ENCODE results near the gene MBD5. TPM values are rescaled to one million over a fixed set of nuclear protein-coding genes. Genes with fewer than 3 reads are reported as not detected.

Gene MBD5
- total RNA-seq, 2 experiments from 2014 or later = 13.8 to 46.3 TPM

GRCh38 chr2:148523315-148523714 lies 502.4 kb downstream of the MBD5 start:
- no peak for DNase-seq (ENCODE audit: low spot score)
- H4K20me1 ChIP-seq (ENCODE audit: insufficient read depth, low read length) = no peaks in the 10 kb centered on the region
- ChIA-PET POLR2A (interaction anchor here (0.6 to 1.3 kb wide), 6 partner anchors 12 to 116 kb away, joined by 3 to 6 read pairs (median 4); no protein-coding TSS in a partner anchor), CTCF (ENCODE audit: unreplicated experiment) (interaction anchor here (1.1 kb wide), 1 partner anchor 14 kb away, joined by 3 read pairs; no protein-coding TSS in a partner anchor)
- intact Hi-C loops (cut with micrococcal nuclease; ENCODE audit: unreplicated experiment) = no loop called here
- H3K9me2 ChIP-seq (ENCODE audit: insufficient read depth, low read length) = no peaks in the 10 kb centered on the region
- no peaks in the 10 kb centered on the region for H3K36me3 ChIP-seq (ENCODE audit: insufficient read depth, low read length)
- TF ChIP-seq CTCF (conservative IDR thresholded peaks at IDR 0.05; ENCODE audit: low read length) (no peak), EZH2phosphoT487 (IDR thresholded peaks at IDR 0.05; ENCODE audit: borderline replicate concordance, low read depth, low read length) (no peak)
- no peaks in the 10 kb centered on the region for H3K79me2 ChIP-seq (ENCODE audit: insufficient read depth, low read depth, low read length)
- no TSS peak for BruUV-seq (replicated peaks)
- H2AFZ ChIP-seq (ENCODE audit: low read length) = no peak overlapping the region
- H3K9me3 ChIP-seq (ENCODE audit: low read length) = no peaks in the 10 kb centered on the region
- no peak overlapping the region for H3K4me3 ChIP-seq (ENCODE audit: low read depth, low read length, poor library complexity, severe bottlenecking)
- no peak overlapping the region for H3K27ac ChIP-seq (ENCODE audit: low read depth, low read length, poor library complexity, severe bottlenecking)
- H3K4me2 ChIP-seq (ENCODE audit: low read length) = no peak overlapping the region
- H3K4me1 ChIP-seq (ENCODE audit: insufficient read depth, low read length, poor library complexity, severe bottlenecking) = no peaks in the 10 kb centered on the region

- DNase-seq (ENCODE audit: low spot score) = no peak
- intact Hi-C loops (cut with micrococcal nuclease; ENCODE audit: unreplicated experiment) = no loop called here
- ChIA-PET CTCF (ENCODE audit: unreplicated experiment) (no interaction called here), POLR2A (interaction anchor here (0.7 to 1.3 kb wide), 7 partner anchors 15 to 1033 kb away, joined by 3 to 5 read pairs (median 3); no protein-coding TSS in a partner anchor)
- Histone ChIP-seq H3K4me2 (ENCODE audit: low read length) (no peak overlapping the region), H3K4me1 (ENCODE audit: insufficient read depth, low read length, poor library complexity, severe bottlenecking) (no peaks in the 10 kb centered on the region), H3K4me3 (ENCODE audit: low read depth, low read length, poor library complexity, severe bottlenecking) (no peak overlapping the region), H4K20me1 (ENCODE audit: insufficient read depth, low read length) (no peaks in the 10 kb centered on the region), H3K27ac (ENCODE audit: low read depth, low read length, poor library complexity, severe bottlenecking) (no peak overlapping the region), H3K9me2 (ENCODE audit: insufficient read depth, low read length) (no peaks in the 10 kb centered on the region), H3K79me2 (ENCODE audit: insufficient read depth, low read depth, low read length) (no peaks in the 10 kb centered on the region), H3K9me3 (ENCODE audit: low read length) (no peaks in the 10 kb centered on the region), H2AFZ (ENCODE audit: low read length) (no peak overlapping the region), H3K36me3 (ENCODE audit: insufficient read depth, low read length) (no peaks in the 10 kb centered on the region)
- TF ChIP-seq CTCF (conservative IDR thresholded peaks at IDR 0.05; ENCODE audit: low read length) (no peak), EZH2phosphoT487 (IDR thresholded peaks at IDR 0.05; ENCODE audit: borderline replicate concordance, low read depth, low read length) (no peak)
- BruUV-seq (replicated peaks) = no TSS peak
These were observed 503.6 kb downstream of the MBD5 start for GRCh38 chr2:148524519-148524919.

GRCh38 chr2:148525130-148525529 lies 504.2 kb downstream of the MBD5 start:
- TF ChIP-seq CTCF (conservative IDR thresholded peaks at IDR 0.05; ENCODE audit: low read length) = no peak
- no peak for TF ChIP-seq EZH2phosphoT487 (IDR thresholded peaks at IDR 0.05; ENCODE audit: borderline replicate concordance, low read depth, low read length)

More at GRCh38 chr2:148525130-148525529, 504.2 kb downstream of the MBD5 start:
- no peaks in the 10 kb centered on the region for H3K36me3 ChIP-seq (ENCODE audit: insufficient read depth, low read length)
- no peak overlapping the region for H2AFZ ChIP-seq (ENCODE audit: low read length)
- no peak for DNase-seq (ENCODE audit: low spot score)
- POLR2A ChIA-PET = interaction anchor here (0.7 to 1.3 kb wide), 5 partner anchors 16 to 460 kb away, joined by 3 to 5 read pairs (median 3); no protein-coding TSS in a partner anchor
- H3K4me2 ChIP-seq (ENCODE audit: low read length) = no peak overlapping the region
- H3K79me2 ChIP-seq (ENCODE audit: insufficient read depth, low read depth, low read length) = no peaks in the 10 kb centered on the region
- intact Hi-C loops (cut with micrococcal nuclease; ENCODE audit: unreplicated experiment) = no loop called here
- H3K9me3 ChIP-seq (ENCODE audit: low read length) = no peaks in the 10 kb centered on the region
- H3K4me1 ChIP-seq (ENCODE audit: insufficient read depth, low read length, poor library complexity, severe bottlenecking) = no peaks in the 10 kb centered on the region
- H3K4me3 ChIP-seq (ENCODE audit: low read depth, low read length, poor library complexity, severe bottlenecking) = no peak overlapping the region
- H3K9me2 ChIP-seq (ENCODE audit: insufficient read depth, low read length) = no peaks in the 10 kb centered on the region
- no peak overlapping the region for H3K27ac ChIP-seq (ENCODE audit: low read depth, low read length, poor library complexity, severe bottlenecking)
- BruUV-seq (replicated peaks) = no TSS peak
- CTCF ChIA-PET (ENCODE audit: unreplicated experiment) = no interaction called here
- H4K20me1 ChIP-seq (ENCODE audit: insufficient read depth, low read length) = no peaks in the 10 kb centered on the region
